Keratinocyte (primary cell): Measurements from ENCODE around the gene ITFG1. TPM values are rescaled to one million over a fixed set of nuclear protein-coding genes. Genes with fewer than 3 reads are reported as not detected.

ENCODE experiments used
- DNase-seq: peaks from one replicate; pipeline ENCODE4 v3.0.0-alpha.2; 2011; ENCODE audit warnings: low read depth, missing footprints, low spot score
- FAIRE-seq: peaks from 2 replicates; lab custom pipeline; 2011; peaks lifted over from hg19 to GRCh38; lab: Jason Lieb, UNC
- H2AFZ ChIP-seq: 2 replicates; pipeline ENCODE4 v1.6.0; 2012; ENCODE audit warnings: low read length, control low read depth, inconsistent platforms; ENCODE audit not compliant: control insufficient read depth
- H3K27ac ChIP-seq: 2 replicates; pipeline ENCODE4 v1.5.1; 2011; ENCODE audit warnings: low read length; ENCODE audit not compliant: control insufficient read depth, insufficient read depth
- H3K27me3 ChIP-seq: 3 replicates; pipeline ENCODE4 v1.6.0; 2011; ENCODE audit warnings: low read length; ENCODE audit not compliant: control insufficient read depth, insufficient read depth; ENCODE audit errors: extremely low read depth
- H3K36me3 ChIP-seq, 2 experiments: 2 replicates in 1 of 2; 3 replicates in 1 of 2; pipeline ENCODE4 v1.5.1; 2011; ENCODE audit warnings: low read length in 2 of 2, mild to moderate bottlenecking in 1 of 2; ENCODE audit not compliant: control insufficient read depth in 2 of 2, insufficient read depth in 2 of 2; ENCODE audit errors: extremely low read depth in 1 of 2
- H3K4me1 ChIP-seq: 3 replicates; pipeline ENCODE4 v1.5.1; 2011; ENCODE audit warnings: low read length; ENCODE audit not compliant: control insufficient read depth, insufficient read depth; ENCODE audit errors: extremely low read depth
- H3K4me2 ChIP-seq: 3 replicates; pipeline ENCODE4 v1.6.0; 2011; ENCODE audit warnings: low read depth, low read length; ENCODE audit not compliant: control insufficient read depth, insufficient read depth; ENCODE audit errors: extremely low read depth
- H3K4me3 ChIP-seq, 3 experiments: fragments of 200-600 bp in 1 of 3; sonication (generic) in 1 of 3; 2 replicates in 2 of 3; 3 replicates in 1 of 3; pipeline ENCODE4 v1.5.1; 2011 to 2016; ENCODE audit warnings: low read length in 3 of 3, mild to moderate bottlenecking in 3 of 3, control low read depth in 2 of 3, inconsistent platforms in 1 of 3, low read depth in 1 of 3, mixed read lengths in 1 of 3, mixed run types in 1 of 3, moderate library complexity in 1 of 3; ENCODE audit not compliant: control insufficient read depth in 2 of 3, insufficient read depth in 2 of 3; ENCODE audit errors: extremely low read depth in 1 of 3
- H3K79me2 ChIP-seq: 2 replicates; pipeline ENCODE4 v1.6.0; 2012; ENCODE audit warnings: low read length; ENCODE audit not compliant: control insufficient read depth, insufficient read depth
- H3K9ac ChIP-seq: 3 replicates; pipeline ENCODE4 v1.6.0; 2011; ENCODE audit warnings: low read length; ENCODE audit not compliant: control insufficient read depth, insufficient read depth; ENCODE audit errors: extremely low read depth
- H3K9me1 ChIP-seq: 3 replicates; pipeline ENCODE4 v1.6.0; 2011; ENCODE audit warnings: low read length; ENCODE audit not compliant: control insufficient read depth, insufficient read depth; ENCODE audit errors: extremely low read depth
- H3K9me3 ChIP-seq: 2 replicates; pipeline ENCODE4 v1.5.1; 2012; ENCODE audit warnings: low read depth, low read length; ENCODE audit not compliant: control insufficient read depth
- H4K20me1 ChIP-seq: 3 replicates; pipeline ENCODE4 v1.6.0; 2011; ENCODE audit warnings: low read length; ENCODE audit not compliant: control insufficient read depth, insufficient read depth; ENCODE audit errors: extremely low read depth
- EZH2 ChIP-seq: IDR thresholded peaks from one replicate; pipeline ENCODE4 v1.6.1; 2012; ENCODE audit warnings: inconsistent platforms, mild to moderate bottlenecking, low read length, moderate library complexity
- dilution Hi-C: fragments of 300-500 bp; cut with MboI; formaldehyde crosslinking; loops from one replicate; pipeline ENCODE4 v1.7.0; 2020; ENCODE audit warnings: low sequenced_read_pairs; ENCODE audit not compliant: extremely low pct_ligation_motif_present
- polyA plus RNA-seq, 5 experiments: library from polyadenylated mRNA; depleted of rRNA in 3 of 5; stranded (reverse) in 3 of 5; stranded (forward) in 1 of 5; unstranded in 1 of 5; fragments of >200 nt; gene quantifications; 1 replicate in 1 of 5; 2 replicates in 3 of 5; 3 replicates in 1 of 5; pipeline versions ENCODE4 v1.2.1 to v1.2.3, GENCODE V29; 2011 to 2012; ENCODE audit warnings: missing spikeins in 2 of 5, low read depth in 1 of 5, low replicate concordance in 1 of 5
- TF ChIP-seq, protein P1 (sequence below), 3 experiments: IDR thresholded peaks in 1 of 3; conservative IDR thresholded peaks in 1 of 3; optimal IDR thresholded peaks in 1 of 3; 2 replicates in 2 of 3; 3 replicates in 1 of 3; pipeline versions ENCODE3 to v1.5.1; 2011; ENCODE audit warnings: low read length in 3 of 3, mild to moderate bottlenecking in 3 of 3, moderate library complexity in 2 of 3, control low read depth in 1 of 3, inconsistent platforms in 1 of 3; ENCODE audit not compliant: insufficient read depth in 2 of 3; ENCODE audit errors: extremely low read depth in 1 of 3

The ITFG1 gene
- polyA plus RNA-seq, 1 donor (not counting 4 experiments of a cell fraction or from before 2014, with no cell fraction given): 83.8 TPM

DNA sequence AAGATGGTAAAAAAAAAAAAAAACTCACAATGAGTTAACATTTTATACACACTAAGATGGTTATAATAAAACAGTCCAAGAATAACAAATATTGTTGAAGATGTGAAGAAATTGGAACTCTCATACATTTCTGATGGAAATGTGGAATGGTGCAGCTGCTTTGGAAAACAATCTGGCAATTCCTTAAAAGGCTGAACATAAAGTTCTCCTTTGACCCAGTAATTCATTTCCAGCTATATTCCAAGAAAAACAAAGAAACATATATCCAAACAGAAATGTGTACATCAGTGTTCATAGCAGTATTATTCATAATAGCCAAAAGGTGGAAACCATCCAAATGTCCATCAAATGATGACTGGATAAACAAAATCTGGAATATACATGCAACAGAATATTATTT is 219.8 kb downstream of the ITFG1 start:
- Histone ChIP-seq H3K79me2 (no peaks in the 10 kb centered on the region), H3K27ac (no peak overlapping the region), H3K27me3 (no peaks in the 10 kb centered on the region), H3K4me1 (no peaks in the 10 kb centered on the region), H3K4me3 (no peak overlapping the region), H3K4me2 (no peak overlapping the region), H2AFZ (no peak overlapping the region), H3K9me1 (no peaks in the 10 kb centered on the region), H3K9me3 (no peaks in the 10 kb centered on the region), H4K20me1 (no peaks in the 10 kb centered on the region), H3K9ac (no peak overlapping the region), H3K36me3 (peaks cover 0 to 1% of the 10 kb centered on the region in 2 experiments)
- no peak for TF ChIP-seq EZH2
- TF ChIP-seq, protein P1, sequence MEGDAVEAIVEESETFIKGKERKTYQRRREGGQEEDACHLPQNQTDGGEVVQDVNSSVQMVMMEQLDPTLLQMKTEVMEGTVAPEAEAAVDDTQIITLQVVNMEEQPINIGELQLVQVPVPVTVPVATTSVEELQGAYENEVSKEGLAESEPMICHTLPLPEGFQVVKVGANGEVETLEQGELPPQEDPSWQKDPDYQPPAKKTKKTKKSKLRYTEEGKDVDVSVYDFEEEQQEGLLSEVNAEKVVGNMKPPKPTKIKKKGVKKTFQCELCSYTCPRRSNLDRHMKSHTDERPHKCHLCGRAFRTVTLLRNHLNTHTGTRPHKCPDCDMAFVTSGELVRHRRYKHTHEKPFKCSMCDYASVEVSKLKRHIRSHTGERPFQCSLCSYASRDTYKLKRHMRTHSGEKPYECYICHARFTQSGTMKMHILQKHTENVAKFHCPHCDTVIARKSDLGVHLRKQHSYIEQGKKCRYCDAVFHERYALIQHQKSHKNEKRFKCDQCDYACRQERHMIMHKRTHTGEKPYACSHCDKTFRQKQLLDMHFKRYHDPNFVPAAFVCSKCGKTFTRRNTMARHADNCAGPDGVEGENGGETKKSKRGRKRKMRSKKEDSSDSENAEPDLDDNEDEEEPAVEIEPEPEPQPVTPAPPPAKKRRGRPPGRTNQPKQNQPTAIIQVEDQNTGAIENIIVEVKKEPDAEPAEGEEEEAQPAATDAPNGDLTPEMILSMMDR (optimal IDR thresholded peaks at IDR 0.05 in 1 of 3, IDR thresholded peaks at IDR 0.05 in 1 of 3, conservative IDR thresholded peaks at IDR 0.05 in 1 of 3; ENCODE audit: extremely low read depth in 1 of 3, insufficient read depth in 2 of 3, low read length in 3 of 3): no peak
- DNase-seq: no peak
- no peak for FAIRE-seq
- dilution Hi-C loops: no loop called here

- TF ChIP-seq, protein P1 (optimal IDR thresholded peaks at IDR 0.05 in 1 of 3, IDR thresholded peaks at IDR 0.05 in 1 of 3, conservative IDR thresholded peaks at IDR 0.05 in 1 of 3; ENCODE audit: extremely low read depth in 1 of 3, insufficient read depth in 2 of 3, low read length in 3 of 3): no peak
- TF ChIP-seq EZH2: no peak
- Histone ChIP-seq H3K36me3 (peaks cover 0 to 4% of the 10 kb centered on the region in 2 experiments), H3K27ac (no peak overlapping the region), H3K4me3 (no peak overlapping the region), H3K4me2 (no peak overlapping the region), H2AFZ (no peak overlapping the region), H3K9ac (no peak overlapping the region), H4K20me1 (no peaks in the 10 kb centered on the region), H3K9me3 (no peaks in the 10 kb centered on the region), H3K27me3 (no peaks in the 10 kb centered on the region), H3K9me1 (no peaks in the 10 kb centered on the region), H3K4me1 (no peaks in the 10 kb centered on the region), H3K79me2 (no peaks in the 10 kb centered on the region)
- dilution Hi-C loops: no loop called here
- FAIRE-seq (no peak), DNase-seq (no peak)
Measured at GRCh38 chr16:47236716-47237115, 224.1 kb downstream of the ITFG1 start.
